HepG2 (cell line): ENCODE data around the gene WNT1. TPM values are rescaled to one million over a fixed set of nuclear protein-coding genes. Genes with fewer than 3 reads are reported as not detected.
A peak's percentile ranks its signal among the peaks of the same experiment; 100 is the strongest.

Source experiments
- ATAC-seq: fragments of 200-7000 bp; cut with Tn5 transposase; 3 replicates; pipeline ENCODE4 v1.9.1; 2020; ENCODE audit warnings: mild to moderate bottlenecking, moderate library complexity
- BruUV-seq: library from RNA; stranded (reverse); fragments of 400-500 nt; replicated peaks from 2 replicates; lab custom pipeline; 2021; lab: Mats Ljungman, UMichigan
- CTCF ChIA-PET: fragments of 300-600 bp; formaldehyde crosslinking; extraction: SDS; loops from one replicate; lab custom pipeline; 2021; ENCODE audit warnings: low total read pairs, inconsistent platforms, low intra/inter-chr PET ratio; lab: Yijun Ruan, JAX
- POLR2A ChIA-PET: fragments of 350-600 bp; sonication (Branson Sonifier 250); formaldehyde crosslinking; loops from one replicate; lab custom pipeline; 2020; ENCODE audit warnings: antibody characterized with exemption, inconsistent platforms; lab: Yijun Ruan, JAX
- DNase-seq: peaks from one replicate; pipeline ENCODE4 v3.0.0-alpha.2; 2015; ENCODE audit warnings: low spot score
- FAIRE-seq: peaks from 3 replicates; lab custom pipeline; 2011; peaks lifted over from hg19 to GRCh38; lab: Jason Lieb, UNC
- H2AFZ ChIP-seq: one replicate; pipeline ENCODE4 v1.6.1; 2011; ENCODE audit warnings: low read length, inconsistent platforms
- H3K27ac ChIP-seq: fragments of 300-600 bp; 3 replicates; pipeline ENCODE4 v1.8.0; 2011; ENCODE audit warnings: mixed run types, mild to moderate bottlenecking, mixed read lengths, low read length, inconsistent platforms; ENCODE audit not compliant: insufficient read depth; ENCODE audit errors: extremely low read length
- H3K27me3 ChIP-seq, 2 experiments: fragments of 200-600 bp in 1 of 2; 2 replicates in 1 of 2; 3 replicates in 1 of 2; pipeline versions ENCODE4 v1.6.0 to v1.8.0; 2011; ENCODE audit warnings: low read length in 2 of 2, mild to moderate bottlenecking in 2 of 2, moderate library complexity in 2 of 2, inconsistent platforms in 1 of 2; ENCODE audit not compliant: insufficient read depth in 2 of 2, control insufficient read depth in 1 of 2
- H3K36me3 ChIP-seq, 2 experiments: fragments of 200-600 bp in 1 of 2; replicated peaks in 1 of 2; 2 replicates in 1 of 2; 3 replicates in 1 of 2; pipeline versions ENCODE4 v1.5.1 to v1.8.0; 2011; ENCODE audit warnings: low read length in 2 of 2, inconsistent platforms in 1 of 2; ENCODE audit not compliant: insufficient read depth in 2 of 2, control insufficient read depth in 1 of 2
- H3K4me1 ChIP-seq: 2 replicates; pipeline ENCODE4 v1.5.1; 2012; ENCODE audit warnings: low read length, inconsistent platforms; ENCODE audit not compliant: insufficient read depth
- H3K4me2 ChIP-seq: 2 replicates; pipeline ENCODE4 v1.6.0; 2011; ENCODE audit warnings: low read depth, low read length, inconsistent platforms
- H3K4me3 ChIP-seq, 3 experiments: fragments of 200-600 bp in 1 of 3; sonication (generic), shearing (Covaris generic) in 1 of 3; replicated peaks in 1 of 3; 2 replicates each; pipeline ENCODE4 v1.5.1; 2011 to 2016; ENCODE audit warnings: low read length in 3 of 3, inconsistent platforms in 2 of 3, low read depth in 2 of 3, mild to moderate bottlenecking in 2 of 3, control low read depth in 1 of 3, mixed read lengths in 1 of 3; ENCODE audit not compliant: insufficient read depth in 1 of 3
- H3K79me2 ChIP-seq: one replicate; pipeline ENCODE4 v1.6.1; 2011; ENCODE audit warnings: low read length, inconsistent platforms; ENCODE audit not compliant: insufficient read depth
- H3K9ac ChIP-seq: 2 replicates; pipeline ENCODE4 v1.6.0; 2011; ENCODE audit warnings: mild to moderate bottlenecking, low read depth, low read length, inconsistent platforms; ENCODE audit not compliant: insufficient read depth
- H3K9me3 ChIP-seq: 2 replicates; pipeline ENCODE4 v1.5.1; 2012; ENCODE audit warnings: mild to moderate bottlenecking, low read length
- H4K20me1 ChIP-seq: 2 replicates; pipeline ENCODE4 v1.6.0; 2011; ENCODE audit warnings: inconsistent platforms, mild to moderate bottlenecking, low read length, moderate library complexity; ENCODE audit not compliant: insufficient read depth
- BHLHE40 ChIP-seq: IDR thresholded peaks from 2 replicates; pipeline ENCODE4 v1.6.1; 2011; ENCODE audit warnings: low read length, improper control_type of control experiment
- CEBPB ChIP-seq: IDR thresholded peaks from 2 replicates; pipeline ENCODE4 v1.6.1; 2011; ENCODE audit warnings: low read depth, low read length, improper control_type of control experiment, borderline replicate concordance
- POGZ ChIP-seq: sonication (generic); formaldehyde crosslinking; IDR thresholded peaks from 2 replicates; pipeline ENCODE4 v1.4.0; 2020; ENCODE audit warnings: mild to moderate bottlenecking, missing genetic modification reagents
- ZNF629 ChIP-seq: sonication (generic); formaldehyde crosslinking; conservative IDR thresholded peaks from 2 replicates; pipeline ENCODE4 v1.5.0; 2020; ENCODE audit warnings: missing genetic modification reagents
- WGBS: methylation state at CpG from one replicate; pipeline ENCODE4 v1.1.6; 2017; ENCODE audit warnings: low lambda C conversion rate; 5-methylcytosine and 5-hydroxymethylcytosine counted together
- in situ Hi-C: cut with HindIII; loops from 2 replicates; pipeline ENCODE4 v1.10.0; 2017; ENCODE audit warnings: low pct_unique_long_range_greater_than_20kb; ENCODE audit not compliant: extremely low pct_ligation_motif_present
- intact Hi-C: fragments of 100-400 bp; cut with micrococcal nuclease; formaldehyde crosslinking; loops from one replicate; pipeline ENCODE4 v1.10.0; 2022; ENCODE audit not compliant: unreplicated experiment
- polyA plus RNA-seq, 8 experiments: library from polyadenylated mRNA; depleted of rRNA in 3 of 8; stranded (reverse) in 7 of 8; unstranded in 1 of 8; fragments of >200 nt; fragmentation: Illumina TruSeq in 4 of 8; extraction: Trizol in 4 of 8; gene quantifications; 2 replicates each; pipeline versions ENCODE4 v1.2.1 to v1.2.3, GENCODE V29; 2011 to 2016; ENCODE audit warnings: low read depth in 4 of 8, missing spikeins in 1 of 8, mixed read lengths in 1 of 8; ENCODE audit not compliant: insufficient read depth in 1 of 8
- total RNA-seq, 5 experiments: library from RNA; depleted of rRNA; stranded (reverse); fragments of >200 nt; fragmentation: Illumina TruSeq; extraction: Trizol; gene quantifications; 2 replicates each; pipeline ENCODE4 v1.2.3, GENCODE V29; 2016; ENCODE audit warnings: low read depth in 1 of 5
- TF ChIP-seq, protein P1 (sequence below): sonication (generic); formaldehyde crosslinking; IDR thresholded peaks from 2 replicates; pipeline ENCODE4 v1.9.0; 2022; ENCODE audit warnings: missing genetic modification reagents, mild to moderate bottlenecking, borderline replicate concordance
- TF ChIP-seq, protein P2 (sequence below): sonication (generic); formaldehyde crosslinking; IDR thresholded peaks from 2 replicates; pipeline ENCODE4 v1.4.0; 2020; ENCODE audit warnings: missing genetic modification reagents

Gene WNT1
- total and polyA plus RNA-seq, 2 of the 13 experiments (the other 11 are each of a cell fraction or from before 2014, with no cell fraction given) = not detected

DNA sequence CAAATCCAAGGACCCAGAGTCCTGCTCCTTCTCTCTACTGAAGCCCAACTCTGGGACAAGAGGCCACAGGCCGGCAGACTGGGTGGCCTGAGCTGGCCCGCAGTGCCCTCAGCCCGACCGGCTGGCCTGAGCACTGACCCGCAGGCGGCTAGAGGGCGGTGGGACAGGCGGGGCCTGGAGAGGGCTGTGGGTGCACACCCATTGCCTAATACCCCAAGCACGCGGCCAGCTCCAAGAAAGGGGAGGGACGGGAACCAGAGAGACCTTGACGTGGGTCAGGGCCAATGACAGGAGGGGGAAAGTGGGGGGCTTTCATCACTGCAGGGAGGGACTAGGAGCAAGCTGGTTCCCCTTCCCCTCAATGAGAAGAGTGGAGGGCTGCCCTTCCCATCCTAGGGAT, 4.6 kb upstream of the WNT1 start:
- intact Hi-C loops (no loop called here), in situ Hi-C loops (no loop called here)
- H3K4me2 ChIP-seq = no peak overlapping the region
- H3K36me3 ChIP-seq = no peaks in the 10 kb centered on the region
- ChIA-PET CTCF (interaction anchor here (1.2 to 2.7 kb wide), 2 partner anchors 15 to 22 kb away, joined by 6 to 11 read pairs; no protein-coding TSS in a partner anchor), POLR2A (interaction anchor here (1.2 kb wide), 1 partner anchor 16 kb away, joined by 3 read pairs; the partner anchor contains the start of gene ARF3)
- H3K4me1 ChIP-seq = peaks cover 67% of the 10 kb centered on the region
- BruUV-seq = no TSS peak
- peaks cover 26 to 79% of the 10 kb centered on the region in 2 experiments for H3K27me3 ChIP-seq
- no peak for TF ChIP-seq POGZ (CRISPR knock-in tag)
- no peak for TF ChIP-seq BHLHE40
- TF ChIP-seq, protein P1, sequence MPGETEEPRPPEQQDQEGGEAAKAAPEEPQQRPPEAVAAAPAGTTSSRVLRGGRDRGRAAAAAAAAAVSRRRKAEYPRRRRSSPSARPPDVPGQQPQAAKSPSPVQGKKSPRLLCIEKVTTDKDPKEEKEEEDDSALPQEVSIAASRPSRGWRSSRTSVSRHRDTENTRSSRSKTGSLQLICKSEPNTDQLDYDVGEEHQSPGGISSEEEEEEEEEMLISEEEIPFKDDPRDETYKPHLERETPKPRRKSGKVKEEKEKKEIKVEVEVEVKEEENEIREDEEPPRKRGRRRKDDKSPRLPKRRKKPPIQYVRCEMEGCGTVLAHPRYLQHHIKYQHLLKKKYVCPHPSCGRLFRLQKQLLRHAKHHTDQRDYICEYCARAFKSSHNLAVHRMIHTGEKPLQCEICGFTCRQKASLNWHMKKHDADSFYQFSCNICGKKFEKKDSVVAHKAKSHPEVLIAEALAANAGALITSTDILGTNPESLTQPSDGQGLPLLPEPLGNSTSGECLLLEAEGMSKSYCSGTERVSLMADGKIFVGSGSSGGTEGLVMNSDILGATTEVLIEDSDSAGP (CRISPR knock-in tag) = 0 out of 2 replicates have a peak, but pooled peaks have one; percentile 23
- peak; percentile 12; the same call in 1 of the 2 replicates for TF ChIP-seq CEBPB
- TF ChIP-seq ZNF629 (CRISPR knock-in tag) = no peak
- TF ChIP-seq, protein P2, sequence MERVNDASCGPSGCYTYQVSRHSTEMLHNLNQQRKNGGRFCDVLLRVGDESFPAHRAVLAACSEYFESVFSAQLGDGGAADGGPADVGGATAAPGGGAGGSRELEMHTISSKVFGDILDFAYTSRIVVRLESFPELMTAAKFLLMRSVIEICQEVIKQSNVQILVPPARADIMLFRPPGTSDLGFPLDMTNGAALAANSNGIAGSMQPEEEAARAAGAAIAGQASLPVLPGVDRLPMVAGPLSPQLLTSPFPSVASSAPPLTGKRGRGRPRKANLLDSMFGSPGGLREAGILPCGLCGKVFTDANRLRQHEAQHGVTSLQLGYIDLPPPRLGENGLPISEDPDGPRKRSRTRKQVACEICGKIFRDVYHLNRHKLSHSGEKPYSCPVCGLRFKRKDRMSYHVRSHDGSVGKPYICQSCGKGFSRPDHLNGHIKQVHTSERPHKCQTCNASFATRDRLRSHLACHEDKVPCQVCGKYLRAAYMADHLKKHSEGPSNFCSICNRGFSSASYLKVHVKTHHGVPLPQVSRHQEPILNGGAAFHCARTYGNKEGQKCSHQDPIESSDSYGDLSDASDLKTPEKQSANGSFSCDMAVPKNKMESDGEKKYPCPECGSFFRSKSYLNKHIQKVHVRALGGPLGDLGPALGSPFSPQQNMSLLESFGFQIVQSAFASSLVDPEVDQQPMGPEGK = 0 out of 2 replicates have a peak, but pooled peaks have one; percentile 14
- no peaks in the 10 kb centered on the region for H3K9me3 ChIP-seq
- WGBS = 0% methylated on average over 2 of the region's 12 CpGs
- H3K79me2 ChIP-seq = no peaks in the 10 kb centered on the region
- no peak overlapping the region for H2AFZ ChIP-seq
- peak; percentile 39 for DNase-seq
- peak; percentile 52 for ATAC-seq
- FAIRE-seq = no peak
- H4K20me1 ChIP-seq = peaks cover 9% of the 10 kb centered on the region; the same call in 1 of the 2 replicates
- H3K27ac ChIP-seq = no peak overlapping the region
- H3K4me3 ChIP-seq = no peak overlapping the region; a peak in 1 of 6 replicates
- no peak overlapping the region for H3K9ac ChIP-seq
